GM12864 (cell line): Measurements from ENCODE around the gene MRPS16.

Source experiments
- DNase-seq: peaks from one replicate; pipeline ENCODE4 v3.0.0-alpha.2; 2011; ENCODE audit warnings: low read depth
- H3K4me3 ChIP-seq: 2 replicates; pipeline ENCODE4 v1.5.1; 2011; ENCODE audit warnings: mild to moderate bottlenecking, low read depth, low read length, control low read depth
- CTCF ChIP-seq: IDR thresholded peaks from 2 replicates; pipeline ENCODE4 v1.5.1; 2011; ENCODE audit warnings: low read depth, mild to moderate bottlenecking, moderate library complexity, low read length, control low read depth, inconsistent platforms; ENCODE audit errors: missing control alignments

Gene MRPS16

GRCh38 chr10:73205081-73205480, 47.4 kb downstream of the MRPS16 start:
- TF ChIP-seq CTCF, result no peak
- no peak overlapping the region for H3K4me3 ChIP-seq
- no peak for DNase-seq
